Mononuclear cell (primary cell): ENCODE measurements around the gene IFT74. TPM values are rescaled to one million over a fixed set of nuclear protein-coding genes. Genes with fewer than 3 reads are reported as not detected.

ENCODE experiments used
- H3K27me3 ChIP-seq: 2 replicates; pipeline ENCODE4 v1.6.0; 2011; ENCODE audit warnings: low read length, control low read depth; ENCODE audit not compliant: insufficient read depth
- H3K4me1 ChIP-seq: 2 replicates; pipeline ENCODE4 v1.5.1; 2011; ENCODE audit warnings: mild to moderate bottlenecking, low read length, control low read depth; ENCODE audit not compliant: insufficient read depth
- H3K4me3 ChIP-seq: 2 replicates; pipeline ENCODE4 v1.5.1; 2011; ENCODE audit warnings: mild to moderate bottlenecking, low read length, moderate library complexity
- H3K9me3 ChIP-seq: 2 replicates; pipeline ENCODE4 v1.5.1; 2011; ENCODE audit warnings: low read depth, mild to moderate bottlenecking, control low read depth, low read length
- total RNA-seq: library from RNA; depleted of rRNA; stranded (reverse); fragments of >200 nt; gene quantifications from one replicate; pipeline ENCODE4 v1.2.3, GENCODE V29; 2012

Gene IFT74
- total RNA-seq, 1 donor, result 6.2 TPM

GRCh38 chr9:26950521-26950920 lies 5.7 kb upstream of the IFT74 start:
- H3K4me3 ChIP-seq, result no peak overlapping the region
- no peaks in the 10 kb centered on the region for H3K27me3 ChIP-seq
- no peaks in the 10 kb centered on the region for H3K9me3 ChIP-seq
- H3K4me1 ChIP-seq, result peaks cover 27% of the 10 kb centered on the region

GRCh38 chr9:26951794-26952193 lies 4.4 kb upstream of the IFT74 start:
- no peaks in the 10 kb centered on the region for H3K27me3 ChIP-seq
- H3K9me3 ChIP-seq, result no peaks in the 10 kb centered on the region
- peaks cover 20% of the 10 kb centered on the region for H3K4me1 ChIP-seq
- H3K4me3 ChIP-seq, result no peak overlapping the region

- H3K27me3 ChIP-seq, result no peaks in the 10 kb centered on the region
- no peak overlapping the region for H3K4me3 ChIP-seq
- no peaks in the 10 kb centered on the region for H3K9me3 ChIP-seq
- peaks cover 18% of the 10 kb centered on the region for H3K4me1 ChIP-seq
Observed at GRCh38 chr9:26954050-26954508, 2.1 kb upstream of the IFT74 start.

GRCh38 chr9:26955222-26955903 lies 849 bp upstream of the IFT74 start:
- Histone ChIP-seq H3K9me3 (no peaks in the 10 kb centered on the region), H3K4me1 (peaks cover 18% of the 10 kb centered on the region), H3K27me3 (no peaks in the 10 kb centered on the region), H3K4me3 (peak overlapping the region; percentile 79)

GRCh38 chr9:26956860-26957233 lies 635 bp downstream of the IFT74 start:
- peak overlapping the region; percentile 79 for H3K4me3 ChIP-seq
- no peaks in the 10 kb centered on the region for H3K9me3 ChIP-seq
- H3K4me1 ChIP-seq, result peaks cover 18% of the 10 kb centered on the region
- H3K27me3 ChIP-seq, result no peaks in the 10 kb centered on the region

- Histone ChIP-seq H3K9me3 (peaks cover 15% of the 10 kb centered on the region), H3K4me1 (no peaks in the 10 kb centered on the region), H3K27me3 (no peaks in the 10 kb centered on the region)
Observed at GRCh38 chr9:26971721-26972120, 15.5 kb downstream of the IFT74 start.

GRCh38 chr9:26973989-26974388 lies 17.8 kb downstream of the IFT74 start:
- Histone ChIP-seq H3K27me3 (no peaks in the 10 kb centered on the region), H3K4me3 (no peak overlapping the region), H3K4me1 (no peaks in the 10 kb centered on the region), H3K9me3 (peaks cover 14% of the 10 kb centered on the region)

More at GRCh38 chr9:26971721-26972120, 15.5 kb downstream of the IFT74 start:
- H3K4me3 ChIP-seq, result no peak overlapping the region

- Histone ChIP-seq H3K9me3 (peaks cover 6% of the 10 kb centered on the region), H3K4me3 (no peak overlapping the region), H3K27me3 (no peaks in the 10 kb centered on the region), H3K4me1 (no peaks in the 10 kb centered on the region)
Observed at GRCh38 chr9:26974927-26975326, 18.7 kb downstream of the IFT74 start.

- Histone ChIP-seq H3K27me3 (no peaks in the 10 kb centered on the region), H3K4me3 (no peak overlapping the region), H3K4me1 (no peaks in the 10 kb centered on the region), H3K9me3 (no peaks in the 10 kb centered on the region)
Observed at GRCh38 chr9:26975728-26976707, 19.8 kb downstream of the IFT74 start.

GRCh38 chr9:26983340-26983739 lies 27.1 kb downstream of the IFT74 start:
- no peaks in the 10 kb centered on the region for H3K9me3 ChIP-seq
- no peaks in the 10 kb centered on the region for H3K4me1 ChIP-seq
- no peak overlapping the region for H3K4me3 ChIP-seq
- H3K27me3 ChIP-seq, result no peaks in the 10 kb centered on the region

GRCh38 chr9:26995810-26996209 lies 39.6 kb downstream of the IFT74 start:
- Histone ChIP-seq H3K4me1 (no peaks in the 10 kb centered on the region), H3K27me3 (no peaks in the 10 kb centered on the region), H3K4me3 (no peak overlapping the region), H3K9me3 (no peaks in the 10 kb centered on the region)

GRCh38 chr9:27003426-27004077 lies 47.3 kb downstream of the IFT74 start:
- Histone ChIP-seq H3K27me3 (no peaks in the 10 kb centered on the region), H3K4me3 (no peak overlapping the region), H3K9me3 (no peaks in the 10 kb centered on the region), H3K4me1 (no peaks in the 10 kb centered on the region)

GRCh38 chr9:27005491-27005890 lies 49.3 kb downstream of the IFT74 start, which contains the start of gene LRRC19:
Gene LRRC19 (minus strand): TSS chr9:27005672. CDS start chr9:26999694, 5,978 bp downstream.
- Histone ChIP-seq H3K9me3 (no peaks in the 10 kb centered on the region), H3K4me3 (no peak within 1 kb of the TSS), H3K27me3 (no peaks in the 10 kb centered on the region), H3K4me1 (no peaks in the 10 kb centered on the region)

GRCh38 chr9:27019589-27019988 lies 63.4 kb downstream of the IFT74 start:
- Histone ChIP-seq H3K9me3 (no peaks in the 10 kb centered on the region), H3K4me1 (no peaks in the 10 kb centered on the region), H3K4me3 (no peak overlapping the region), H3K27me3 (no peaks in the 10 kb centered on the region)

GRCh38 chr9:27022920-27023319 lies 66.7 kb downstream of the IFT74 start:
- no peaks in the 10 kb centered on the region for H3K27me3 ChIP-seq
- no peak overlapping the region for H3K4me3 ChIP-seq
- no peaks in the 10 kb centered on the region for H3K9me3 ChIP-seq
- no peaks in the 10 kb centered on the region for H3K4me1 ChIP-seq
